GM23338 (cell line): ENCODE results near the gene SNRNP48. TPM values are rescaled to one million over a fixed set of nuclear protein-coding genes. Genes with fewer than 3 reads are reported as not detected.

Experiments used
- ATAC-seq: fragments of 200-7000 bp; cut with Tn5 transposase; 3 replicates; pipeline ENCODE4 v1.9.1; 2020
- DNase-seq: peaks from one replicate; pipeline ENCODE4 v3.0.0-alpha.2; 2015; ENCODE audit warnings: low spot score
- H2AFZ ChIP-seq: fragments of 200-600 bp; sonication (generic); 2 replicates; pipeline ENCODE4 v1.8.0; 2016; ENCODE audit warnings: antibody characterized with exemption, mild to moderate bottlenecking, moderate library complexity
- H3F3A ChIP-seq: fragments of 200-600 bp; sonication (generic); replicated peaks from 2 replicates; pipeline ENCODE4 v1.8.0; 2017; ENCODE audit warnings: antibody characterized with exemption, mixed run types, low read depth
- H3K27ac ChIP-seq: fragments of 200-600 bp; sonication (generic); 2 replicates; pipeline ENCODE4 v1.6.1; 2016; ENCODE audit warnings: low read depth
- H3K27me3 ChIP-seq: fragments of 200-600 bp; sonication (generic); 2 replicates; pipeline ENCODE4 v1.8.0; 2016; ENCODE audit warnings: mild to moderate bottlenecking, mixed run types, moderate library complexity; ENCODE audit not compliant: insufficient read depth
- H3K36me3 ChIP-seq: fragments of 200-600 bp; sonication (generic); 2 replicates; pipeline ENCODE4 v1.8.0; 2016; ENCODE audit warnings: mild to moderate bottlenecking; ENCODE audit not compliant: insufficient read depth
- H3K4me1 ChIP-seq: fragments of 200-600 bp; sonication (generic); 2 replicates; pipeline ENCODE4 v1.8.0; 2016; ENCODE audit warnings: mild to moderate bottlenecking, moderate library complexity; ENCODE audit not compliant: insufficient read depth
- H3K4me2 ChIP-seq: fragments of 200-600 bp; sonication (generic); 2 replicates; pipeline ENCODE4 v1.7.1; 2017; ENCODE audit warnings: mixed run types
- H3K4me3 ChIP-seq: fragments of 200-600 bp; sonication (generic); 2 replicates; pipeline ENCODE4 v1.6.1; 2016; ENCODE audit warnings: mixed run types
- H3K79me2 ChIP-seq: fragments of 200-600 bp; sonication (generic); replicated peaks from 2 replicates; pipeline ENCODE4 v1.8.0; 2017; ENCODE audit warnings: mild to moderate bottlenecking; ENCODE audit not compliant: insufficient read depth
- H3K9me2 ChIP-seq: fragments of 200-600 bp; sonication (generic); 2 replicates; pipeline ENCODE4 v1.8.0; 2017; ENCODE audit not compliant: insufficient read depth
- H4K20me1 ChIP-seq: fragments of 200-600 bp; sonication (generic); replicated peaks from 2 replicates; pipeline ENCODE4 v1.8.0; 2017; ENCODE audit warnings: mild to moderate bottlenecking; ENCODE audit not compliant: insufficient read depth
- H3K27ac Mint-ChIP-seq: 2 replicates; pipeline ENCODE4 v1.8.0; 2020; ENCODE audit warnings: inconsistent platforms, mild to moderate bottlenecking, moderate library complexity, mixed read lengths
- H3K27me3 Mint-ChIP-seq: 3 replicates; pipeline ENCODE4 v1.8.0; 2022; ENCODE audit warnings: low read depth, mild to moderate bottlenecking, moderate library complexity, mixed read lengths, inconsistent platforms; ENCODE audit not compliant: insufficient read depth, poor library complexity
- H3K36me3 Mint-ChIP-seq: 3 replicates; pipeline ENCODE4 v1.8.0; 2021; ENCODE audit warnings: low read depth, mild to moderate bottlenecking, inconsistent platforms, moderate library complexity, mixed read lengths
- H3K4me1 Mint-ChIP-seq: 3 replicates; pipeline ENCODE4 v1.8.0; 2020; ENCODE audit warnings: mild to moderate bottlenecking, inconsistent platforms, mixed read lengths
- H3K4me3 Mint-ChIP-seq: 3 replicates; pipeline ENCODE4 v1.8.0; 2021; ENCODE audit warnings: moderate library complexity, mild to moderate bottlenecking, inconsistent platforms, mixed read lengths
- H3K9me3 Mint-ChIP-seq: 3 replicates; pipeline ENCODE4 v1.8.0; 2020; ENCODE audit warnings: moderate library complexity, mild to moderate bottlenecking, inconsistent platforms, mixed read lengths
- CTCF ChIP-seq, 2 experiments: fragments of 200-600 bp in 1 of 2; sonication (generic) in 1 of 2; conservative IDR thresholded peaks; 2 replicates each; pipeline versions ENCODE4 v1.5.1 to v1.6.1; 2016 to 2017; ENCODE audit warnings: antibody characterized with exemption in 2 of 2, low read depth in 2 of 2, mild to moderate bottlenecking in 2 of 2, moderate library complexity in 1 of 2
- ETS1 ChIP-seq: IDR thresholded peaks from 2 replicates; pipeline ENCODE4 v1.6.1; 2016; ENCODE audit warnings: antibody characterized with exemption
- NANOG ChIP-seq: IDR thresholded peaks from 2 replicates; pipeline ENCODE4 v1.6.1; 2016; ENCODE audit warnings: antibody characterized with exemption, borderline replicate concordance
- ZNF331 ChIP-seq: fragments of 250-450 bp; sonication (Bioruptor Pico); IDR thresholded peaks from 2 replicates; pipeline ENCODE4 v1.5.0; 2020; ENCODE audit warnings: low read depth, mild to moderate bottlenecking, moderate library complexity
- polyA plus RNA-seq: library from polyadenylated mRNA; unstranded; fragments of >200 nt; fragmentation: Nextera tagmentation; extraction: Ambion mirVana; gene quantifications from 2 replicates; pipeline ENCODE4 v1.2.1, GENCODE V29; 2016
- total RNA-seq: library from RNA; depleted of rRNA; stranded (reverse); fragments of >200 nt; shearing (Covaris generic); gene quantifications from 2 replicates; pipeline ENCODE4 v1.2.3, GENCODE V29; 2014
- TF ChIP-seq, protein P1 (sequence below): fragments of 250-450 bp; sonication (Bioruptor Pico); IDR thresholded peaks from 2 replicates; pipeline ENCODE4 v1.5.0; 2020; ENCODE audit warnings: mild to moderate bottlenecking, moderate library complexity

The SNRNP48 gene
- total and polyA plus RNA-seq, 2 experiments from 2014 or later = 17.2 to 23.9 TPM

GRCh38 chr6:7649037-7649810, 59.2 kb downstream of the SNRNP48 start:
- no peaks in the 10 kb centered on the region for H3K9me3 Mint-ChIP-seq
- Histone ChIP-seq H3K79me2 (no peaks in the 10 kb centered on the region), H3K36me3 (no peaks in the 10 kb centered on the region), H3F3A (no peaks in the 10 kb centered on the region), H3K4me1 (no peaks in the 10 kb centered on the region), H4K20me1 (no peaks in the 10 kb centered on the region), H3K9me2 (0 out of 2 replicates have a peak, but pooled peaks cover 3% of the 10 kb centered on the region), H3K4me3 (no peak overlapping the region), H3K4me2 (no peak overlapping the region), H3K27me3 (no peaks in the 10 kb centered on the region), H2AFZ (no peak overlapping the region), H3K27ac (no peak overlapping the region)
- no peak overlapping the region for H3K27ac Mint-ChIP-seq
- no peak for TF ChIP-seq ETS1
- no peaks in the 10 kb centered on the region for H3K36me3 Mint-ChIP-seq
- H3K4me1 Mint-ChIP-seq = no peaks in the 10 kb centered on the region
- ATAC-seq (no peak), DNase-seq (no peak)
- H3K27me3 Mint-ChIP-seq = no peaks in the 10 kb centered on the region
- no peak overlapping the region for H3K4me3 Mint-ChIP-seq

DNA sequence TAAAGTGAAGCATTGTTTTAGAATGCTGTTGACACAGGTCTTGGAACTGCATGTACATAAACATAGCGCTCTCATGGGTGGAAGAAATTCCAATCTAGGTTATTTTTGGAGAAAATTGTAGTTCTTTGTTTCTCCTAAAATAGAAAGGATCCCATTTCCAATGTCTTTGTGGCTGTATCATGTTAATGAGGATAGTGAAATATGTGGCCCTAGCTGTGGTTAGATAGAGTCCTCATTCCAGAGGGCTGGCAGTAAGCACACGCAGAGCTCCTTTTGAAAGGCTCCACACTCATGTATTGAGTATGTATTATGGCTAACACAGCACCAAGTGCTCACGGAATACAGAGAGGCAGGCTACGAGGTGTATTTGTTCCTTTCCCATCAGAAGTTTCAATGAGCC, 60.9 kb downstream of the SNRNP48 start:
- Histone ChIP-seq H3F3A (no peaks in the 10 kb centered on the region), H3K27ac (no peak overlapping the region), H3K4me1 (no peaks in the 10 kb centered on the region), H3K4me2 (no peak overlapping the region), H3K27me3 (no peaks in the 10 kb centered on the region), H3K4me3 (no peak overlapping the region), H3K36me3 (no peaks in the 10 kb centered on the region), H3K9me2 (no peaks in the 10 kb centered on the region), H4K20me1 (no peaks in the 10 kb centered on the region), H3K79me2 (no peaks in the 10 kb centered on the region), H2AFZ (no peak overlapping the region)
- TF ChIP-seq ETS1 = no peak
- no peak for TF ChIP-seq NANOG
- TF ChIP-seq CTCF (conservative IDR thresholded peaks at IDR 0.05; ENCODE audit: low read depth in 2 of 2) = no peak
- Mint-ChIP-seq H3K27me3 (no peaks in the 10 kb centered on the region), H3K4me3 (no peak overlapping the region), H3K9me3 (no peaks in the 10 kb centered on the region), H3K4me1 (no peaks in the 10 kb centered on the region), H3K27ac (no peak overlapping the region), H3K36me3 (no peaks in the 10 kb centered on the region)
- DNase-seq = no peak
- ATAC-seq = no peak

DNA sequence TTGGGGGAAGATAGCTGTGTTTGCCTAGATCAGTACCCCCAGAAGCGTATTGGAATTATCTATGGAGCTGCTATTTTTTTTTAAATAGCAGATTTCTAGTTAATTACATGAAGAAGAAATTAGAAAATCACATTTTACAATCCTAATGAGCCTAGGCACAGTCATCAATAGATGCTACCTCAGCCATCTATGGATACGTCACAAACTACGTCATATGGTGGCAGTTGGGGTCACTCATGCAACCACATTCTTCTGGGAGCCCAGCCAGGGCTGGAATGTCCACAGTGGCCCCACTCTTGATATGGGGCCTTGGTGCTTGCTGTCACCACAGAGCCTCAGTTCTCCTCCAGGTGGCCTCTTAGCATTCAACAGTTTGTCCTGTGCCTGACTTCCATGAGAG, 63.0 kb downstream of the SNRNP48 start:
- ATAC-seq (no peak), DNase-seq (no peak)
- H3K4me2 ChIP-seq = no peak overlapping the region
- no peak overlapping the region for H3K27ac ChIP-seq
- Mint-ChIP-seq H3K27ac (no peak overlapping the region), H3K4me1 (no peaks in the 10 kb centered on the region), H3K9me3 (no peaks in the 10 kb centered on the region), H3K36me3 (no peaks in the 10 kb centered on the region), H3K4me3 (no peak overlapping the region), H3K27me3 (peaks cover 2% of the 10 kb centered on the region)
- H3K27me3 ChIP-seq = no peaks in the 10 kb centered on the region
- H3K4me3 ChIP-seq = no peak overlapping the region
- no peaks in the 10 kb centered on the region for H3K79me2 ChIP-seq
- no peaks in the 10 kb centered on the region for H4K20me1 ChIP-seq
- H3F3A ChIP-seq = no peaks in the 10 kb centered on the region
- no peak overlapping the region for H2AFZ ChIP-seq
- no peaks in the 10 kb centered on the region for H3K4me1 ChIP-seq
- H3K9me2 ChIP-seq = no peaks in the 10 kb centered on the region
- no peaks in the 10 kb centered on the region for H3K36me3 ChIP-seq
- TF ChIP-seq, protein P1, sequence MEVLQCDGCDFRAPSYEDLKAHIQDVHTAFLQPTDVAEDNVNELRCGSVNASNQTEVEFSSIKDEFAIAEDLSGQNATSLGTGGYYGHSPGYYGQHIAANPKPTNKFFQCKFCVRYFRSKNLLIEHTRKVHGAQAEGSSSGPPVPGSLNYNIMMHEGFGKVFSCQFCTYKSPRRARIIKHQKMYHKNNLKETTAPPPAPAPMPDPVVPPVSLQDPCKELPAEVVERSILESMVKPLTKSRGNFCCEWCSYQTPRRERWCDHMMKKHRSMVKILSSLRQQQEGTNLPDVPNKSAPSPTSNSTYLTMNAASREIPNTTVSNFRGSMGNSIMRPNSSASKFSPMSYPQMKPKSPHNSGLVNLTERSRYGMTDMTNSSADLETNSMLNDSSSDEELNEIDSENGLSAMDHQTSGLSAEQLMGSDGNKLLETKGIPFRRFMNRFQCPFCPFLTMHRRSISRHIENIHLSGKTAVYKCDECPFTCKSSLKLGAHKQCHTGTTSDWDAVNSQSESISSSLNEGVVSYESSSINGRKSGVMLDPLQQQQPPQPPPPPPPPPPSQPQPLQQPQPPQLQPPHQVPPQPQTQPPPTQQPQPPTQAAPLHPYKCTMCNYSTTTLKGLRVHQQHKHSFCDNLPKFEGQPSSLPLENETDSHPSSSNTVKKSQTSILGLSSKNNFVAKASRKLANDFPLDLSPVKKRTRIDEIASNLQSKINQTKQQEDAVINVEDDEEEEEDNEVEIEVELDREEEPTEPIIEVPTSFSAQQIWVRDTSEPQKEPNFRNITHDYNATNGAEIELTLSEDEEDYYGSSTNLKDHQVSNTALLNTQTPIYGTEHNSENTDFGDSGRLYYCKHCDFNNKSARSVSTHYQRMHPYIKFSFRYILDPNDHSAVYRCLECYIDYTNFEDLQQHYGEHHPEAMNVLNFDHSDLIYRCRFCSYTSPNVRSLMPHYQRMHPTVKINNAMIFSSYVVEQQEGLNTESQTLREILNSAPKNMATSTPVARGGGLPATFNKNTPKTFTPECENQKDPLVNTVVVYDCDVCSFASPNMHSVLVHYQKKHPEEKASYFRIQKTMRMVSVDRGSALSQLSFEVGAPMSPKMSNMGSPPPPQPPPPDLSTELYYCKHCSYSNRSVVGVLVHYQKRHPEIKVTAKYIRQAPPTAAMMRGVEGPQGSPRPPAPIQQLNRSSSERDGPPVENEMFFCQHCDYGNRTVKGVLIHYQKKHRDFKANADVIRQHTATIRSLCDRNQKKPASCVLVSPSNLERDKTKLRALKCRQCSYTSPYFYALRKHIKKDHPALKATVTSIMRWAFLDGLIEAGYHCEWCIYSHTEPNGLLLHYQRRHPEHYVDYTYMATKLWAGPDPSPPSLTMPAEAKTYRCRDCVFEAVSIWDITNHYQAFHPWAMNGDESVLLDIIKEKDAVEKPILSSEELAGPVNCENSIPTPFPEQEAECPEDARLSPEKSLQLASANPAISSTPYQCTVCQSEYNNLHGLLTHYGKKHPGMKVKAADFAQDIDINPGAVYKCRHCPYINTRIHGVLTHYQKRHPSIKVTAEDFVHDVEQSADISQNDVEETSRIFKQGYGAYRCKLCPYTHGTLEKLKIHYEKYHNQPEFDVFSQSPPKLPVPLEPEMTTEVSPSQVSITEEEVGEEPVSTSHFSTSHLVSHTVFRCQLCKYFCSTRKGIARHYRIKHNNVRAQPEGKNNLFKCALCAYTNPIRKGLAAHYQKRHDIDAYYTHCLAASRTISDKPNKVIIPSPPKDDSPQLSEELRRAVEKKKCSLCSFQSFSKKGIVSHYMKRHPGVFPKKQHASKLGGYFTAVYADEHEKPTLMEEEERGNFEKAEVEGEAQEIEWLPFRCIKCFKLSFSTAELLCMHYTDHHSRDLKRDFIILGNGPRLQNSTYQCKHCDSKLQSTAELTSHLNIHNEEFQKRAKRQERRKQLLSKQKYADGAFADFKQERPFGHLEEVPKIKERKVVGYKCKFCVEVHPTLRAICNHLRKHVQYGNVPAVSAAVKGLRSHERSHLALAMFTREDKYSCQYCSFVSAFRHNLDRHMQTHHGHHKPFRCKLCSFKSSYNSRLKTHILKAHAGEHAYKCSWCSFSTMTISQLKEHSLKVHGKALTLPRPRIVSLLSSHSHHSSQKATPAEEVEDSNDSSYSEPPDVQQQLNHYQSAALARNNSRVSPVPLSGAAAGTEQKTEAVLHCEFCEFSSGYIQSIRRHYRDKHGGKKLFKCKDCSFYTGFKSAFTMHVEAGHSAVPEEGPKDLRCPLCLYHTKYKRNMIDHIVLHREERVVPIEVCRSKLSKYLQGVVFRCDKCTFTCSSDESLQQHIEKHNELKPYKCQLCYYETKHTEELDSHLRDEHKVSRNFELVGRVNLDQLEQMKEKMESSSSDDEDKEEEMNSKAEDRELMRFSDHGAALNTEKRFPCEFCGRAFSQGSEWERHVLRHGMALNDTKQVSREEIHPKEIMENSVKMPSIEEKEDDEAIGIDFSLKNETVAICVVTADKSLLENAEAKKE (CRISPR knock-in tag) = no peak
- no peak for TF ChIP-seq ZNF331
